Esophagus muscularis mucosa (tissue), 3 donors: ENCODE results near the gene PSMD5.

ENCODE experiments used
- POLR2A ChIP-seq: fragments of 450-650 bp; IDR thresholded peaks from one replicate; pipeline ENCODE4 v1.6.1; 2017; ENCODE audit warnings: antibody characterized with exemption, moderate library complexity, mild to moderate bottlenecking, low read depth
- TF ChIP-seq, protein P1 (sequence below), 3 experiments: fragments of 200-600 bp in 2 of 3; fragments of 450-650 bp in 1 of 3; sonication (generic) in 2 of 3; IDR thresholded peaks; one replicate each; pipeline ENCODE4 v1.5.1; 2017 to 2019; ENCODE audit warnings: antibody characterized with exemption in 3 of 3, mild to moderate bottlenecking in 2 of 3, moderate library complexity in 1 of 3

DNA sequence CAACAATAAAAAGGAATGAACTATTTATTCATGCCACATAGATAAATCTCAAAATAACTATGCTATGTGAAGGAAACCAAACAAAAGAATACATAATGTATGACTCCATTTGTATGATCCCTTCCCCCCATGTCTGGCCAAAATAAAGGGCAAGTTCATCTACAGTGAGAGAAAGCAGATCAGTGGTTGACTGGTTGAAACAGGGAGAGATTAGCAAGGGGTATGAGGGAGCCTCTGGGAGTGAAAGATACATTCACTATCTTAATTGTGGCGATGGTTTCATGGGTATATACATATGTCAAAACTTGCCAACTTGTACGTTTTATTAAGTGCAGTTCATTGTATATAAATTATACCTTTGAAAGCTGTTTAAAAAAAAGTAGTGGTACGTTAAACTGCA, 4.8 kb downstream of the PSMD5 start:
- TF ChIP-seq POLR2A: no peak
- TF ChIP-seq, protein P1, sequence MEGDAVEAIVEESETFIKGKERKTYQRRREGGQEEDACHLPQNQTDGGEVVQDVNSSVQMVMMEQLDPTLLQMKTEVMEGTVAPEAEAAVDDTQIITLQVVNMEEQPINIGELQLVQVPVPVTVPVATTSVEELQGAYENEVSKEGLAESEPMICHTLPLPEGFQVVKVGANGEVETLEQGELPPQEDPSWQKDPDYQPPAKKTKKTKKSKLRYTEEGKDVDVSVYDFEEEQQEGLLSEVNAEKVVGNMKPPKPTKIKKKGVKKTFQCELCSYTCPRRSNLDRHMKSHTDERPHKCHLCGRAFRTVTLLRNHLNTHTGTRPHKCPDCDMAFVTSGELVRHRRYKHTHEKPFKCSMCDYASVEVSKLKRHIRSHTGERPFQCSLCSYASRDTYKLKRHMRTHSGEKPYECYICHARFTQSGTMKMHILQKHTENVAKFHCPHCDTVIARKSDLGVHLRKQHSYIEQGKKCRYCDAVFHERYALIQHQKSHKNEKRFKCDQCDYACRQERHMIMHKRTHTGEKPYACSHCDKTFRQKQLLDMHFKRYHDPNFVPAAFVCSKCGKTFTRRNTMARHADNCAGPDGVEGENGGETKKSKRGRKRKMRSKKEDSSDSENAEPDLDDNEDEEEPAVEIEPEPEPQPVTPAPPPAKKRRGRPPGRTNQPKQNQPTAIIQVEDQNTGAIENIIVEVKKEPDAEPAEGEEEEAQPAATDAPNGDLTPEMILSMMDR (IDR thresholded peaks at IDR 0.05): no peak
